GM19324 (cell line): Measurements from ENCODE around the gene OR52N5.

ENCODE experiments used
- ATAC-seq: cut with Tn5 transposase; IDR thresholded peaks from one replicate; pipeline ENCODE4 v1.9.1; 2021; ENCODE audit warnings: mild to moderate bottlenecking, moderate library complexity; ENCODE audit not compliant: unreplicated experiment, low FRiP score

OR52N5 gene

GRCh38 chr11:5726351-5726750 is 56.8 kb downstream of the OR52N5 start:
- no peak for ATAC-seq
